RWPE2 (cell line): ENCODE data around the gene CCDC7.
"Not testable (repeated sequence)": the region's sequence is repeated elsewhere in the genome, so short reads cannot be mapped to it uniquely, and the experiment has no call there.

Experiments used
- ATAC-seq: fragments of 200-7000 bp; cut with Tn5 transposase; 3 replicates; pipeline ENCODE4 v1.9.1; 2021; ENCODE audit warnings: low read depth
- DNase-seq: peaks from one replicate; pipeline ENCODE4 v3.0.0-alpha.2; 2020; ENCODE audit warnings: low spot score
- H3K27ac ChIP-seq: fragments of 450-650 bp; 2 replicates; pipeline ENCODE4 v1.5.1; 2017; ENCODE audit warnings: mild to moderate bottlenecking; ENCODE audit not compliant: poor library complexity, severe bottlenecking
- H3K27me3 ChIP-seq: fragments of 250-450 bp; sonication (Bioruptor Pico); 2 replicates; pipeline ENCODE4 v1.5.1; 2021; ENCODE audit warnings: mild to moderate bottlenecking, moderate library complexity; ENCODE audit not compliant: insufficient read depth, poor library complexity, severe bottlenecking
- H3K36me3 ChIP-seq: fragments of 250-450 bp; sonication (Bioruptor Pico); 2 replicates; pipeline ENCODE4 v1.5.1; 2020; ENCODE audit warnings: low read depth, mild to moderate bottlenecking, moderate library complexity
- H3K4me1 ChIP-seq: fragments of 250-450 bp; sonication (Bioruptor Pico); 2 replicates; pipeline ENCODE4 v1.5.1; 2021; ENCODE audit warnings: mild to moderate bottlenecking, moderate library complexity; ENCODE audit not compliant: insufficient read depth, poor library complexity, severe bottlenecking
- H3K4me3 ChIP-seq: fragments of 250-450 bp; sonication (Bioruptor Pico); 2 replicates; pipeline ENCODE4 v1.5.1; 2021; ENCODE audit warnings: mild to moderate bottlenecking, moderate library complexity; ENCODE audit not compliant: severe bottlenecking
- H3K9me3 ChIP-seq: fragments of 250-450 bp; sonication (Bioruptor Pico); 2 replicates; pipeline ENCODE4 v1.5.1; 2021; ENCODE audit warnings: mild to moderate bottlenecking, moderate library complexity; ENCODE audit not compliant: severe bottlenecking
- TF ChIP-seq, protein P1 (sequence below): fragments of 450-650 bp; IDR thresholded peaks from one replicate; pipeline ENCODE4 v1.5.1; 2017; ENCODE audit warnings: mild to moderate bottlenecking, moderate library complexity; ENCODE audit not compliant: poor library complexity, severe bottlenecking

The CCDC7 gene

DNA sequence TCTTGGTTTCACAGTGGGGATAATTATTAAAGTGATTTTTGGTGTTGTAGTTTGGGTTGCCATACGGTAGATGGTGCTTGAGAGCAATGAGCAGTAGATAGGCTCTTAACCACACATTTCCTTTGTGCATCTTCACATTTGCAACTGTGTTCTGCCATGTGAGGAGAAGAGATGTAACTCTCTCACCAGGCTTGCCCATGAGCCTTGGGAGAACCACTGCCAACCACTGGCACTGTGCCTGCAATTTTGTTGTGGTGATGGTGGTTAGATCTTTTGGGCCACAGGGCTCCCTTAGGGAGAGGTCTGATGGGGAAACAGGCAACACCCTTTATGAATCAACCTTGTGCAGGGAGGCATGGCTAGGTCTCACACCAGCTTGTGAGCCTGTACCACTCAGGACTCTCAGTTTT is 204.3 kb downstream of the CCDC7 start:
- Histone ChIP-seq H3K27ac (no peak overlapping the region), H3K36me3 (no peaks in the 10 kb centered on the region), H3K4me1 (no peaks in the 10 kb centered on the region), H3K4me3 (no peak overlapping the region), H3K27me3 (peaks cover 15% of the 10 kb centered on the region), H3K9me3 (peaks cover 9% of the 10 kb centered on the region)
- no peak for ATAC-seq
- DNase-seq = no peak
- TF ChIP-seq, protein P1, sequence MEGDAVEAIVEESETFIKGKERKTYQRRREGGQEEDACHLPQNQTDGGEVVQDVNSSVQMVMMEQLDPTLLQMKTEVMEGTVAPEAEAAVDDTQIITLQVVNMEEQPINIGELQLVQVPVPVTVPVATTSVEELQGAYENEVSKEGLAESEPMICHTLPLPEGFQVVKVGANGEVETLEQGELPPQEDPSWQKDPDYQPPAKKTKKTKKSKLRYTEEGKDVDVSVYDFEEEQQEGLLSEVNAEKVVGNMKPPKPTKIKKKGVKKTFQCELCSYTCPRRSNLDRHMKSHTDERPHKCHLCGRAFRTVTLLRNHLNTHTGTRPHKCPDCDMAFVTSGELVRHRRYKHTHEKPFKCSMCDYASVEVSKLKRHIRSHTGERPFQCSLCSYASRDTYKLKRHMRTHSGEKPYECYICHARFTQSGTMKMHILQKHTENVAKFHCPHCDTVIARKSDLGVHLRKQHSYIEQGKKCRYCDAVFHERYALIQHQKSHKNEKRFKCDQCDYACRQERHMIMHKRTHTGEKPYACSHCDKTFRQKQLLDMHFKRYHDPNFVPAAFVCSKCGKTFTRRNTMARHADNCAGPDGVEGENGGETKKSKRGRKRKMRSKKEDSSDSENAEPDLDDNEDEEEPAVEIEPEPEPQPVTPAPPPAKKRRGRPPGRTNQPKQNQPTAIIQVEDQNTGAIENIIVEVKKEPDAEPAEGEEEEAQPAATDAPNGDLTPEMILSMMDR = no peak

DNA sequence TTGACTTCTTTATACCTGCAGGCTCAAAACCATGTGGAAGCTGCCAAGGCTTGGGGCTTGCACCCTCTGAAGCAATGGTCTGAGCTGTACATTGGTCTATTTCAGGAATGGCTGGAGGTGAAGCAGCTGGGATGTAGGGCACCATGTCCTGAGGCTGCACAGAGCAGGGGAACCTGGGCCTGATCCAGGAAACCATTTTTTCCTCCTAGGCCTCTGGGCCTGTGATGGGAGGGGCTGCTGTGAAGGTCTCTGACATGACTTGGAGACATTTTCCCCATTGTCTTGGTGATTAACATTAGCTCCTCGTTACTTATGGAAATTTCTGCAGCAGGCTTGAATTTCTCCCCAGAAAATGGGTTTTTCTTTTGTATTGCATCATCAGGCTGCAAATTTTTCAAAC is 211.5 kb downstream of the CCDC7 start:
- DNase-seq, H3K27me3 ChIP-seq, H3K9me3 ChIP-seq, H3K27ac ChIP-seq, H3K4me3 ChIP-seq, ATAC-seq, H3K4me1 ChIP-seq, H3K36me3 ChIP-seq: not testable (repeated sequence)

DNA sequence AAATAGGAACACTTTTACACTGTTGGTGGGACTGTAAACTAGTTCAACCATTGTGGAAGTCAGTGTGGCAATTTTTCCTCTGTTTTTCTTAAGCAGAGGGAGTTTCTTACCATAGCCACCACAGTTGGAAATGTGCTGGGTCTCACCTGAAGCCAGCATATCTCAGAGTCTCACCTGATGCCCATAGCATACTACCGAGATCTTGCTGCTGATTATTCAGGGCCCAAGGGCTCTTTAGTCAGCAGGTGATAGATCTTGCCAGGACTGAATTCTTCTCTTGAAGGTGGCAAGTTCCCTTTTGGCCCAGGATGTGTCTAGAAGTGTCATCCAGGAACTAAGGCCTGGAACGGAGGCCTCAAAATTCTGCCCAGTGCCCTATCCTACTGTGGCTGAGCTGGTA is 215.4 kb downstream of the CCDC7 start:
- Histone ChIP-seq H3K27ac (no peak overlapping the region), H3K4me1 (no peaks in the 10 kb centered on the region), H3K9me3 (no peaks in the 10 kb centered on the region), H3K27me3 (no peaks in the 10 kb centered on the region), H3K36me3 (no peaks in the 10 kb centered on the region), H3K4me3 (no peak overlapping the region)
- DNase-seq (no peak), ATAC-seq (no peak)
- TF ChIP-seq, protein P1 = no peak

DNA sequence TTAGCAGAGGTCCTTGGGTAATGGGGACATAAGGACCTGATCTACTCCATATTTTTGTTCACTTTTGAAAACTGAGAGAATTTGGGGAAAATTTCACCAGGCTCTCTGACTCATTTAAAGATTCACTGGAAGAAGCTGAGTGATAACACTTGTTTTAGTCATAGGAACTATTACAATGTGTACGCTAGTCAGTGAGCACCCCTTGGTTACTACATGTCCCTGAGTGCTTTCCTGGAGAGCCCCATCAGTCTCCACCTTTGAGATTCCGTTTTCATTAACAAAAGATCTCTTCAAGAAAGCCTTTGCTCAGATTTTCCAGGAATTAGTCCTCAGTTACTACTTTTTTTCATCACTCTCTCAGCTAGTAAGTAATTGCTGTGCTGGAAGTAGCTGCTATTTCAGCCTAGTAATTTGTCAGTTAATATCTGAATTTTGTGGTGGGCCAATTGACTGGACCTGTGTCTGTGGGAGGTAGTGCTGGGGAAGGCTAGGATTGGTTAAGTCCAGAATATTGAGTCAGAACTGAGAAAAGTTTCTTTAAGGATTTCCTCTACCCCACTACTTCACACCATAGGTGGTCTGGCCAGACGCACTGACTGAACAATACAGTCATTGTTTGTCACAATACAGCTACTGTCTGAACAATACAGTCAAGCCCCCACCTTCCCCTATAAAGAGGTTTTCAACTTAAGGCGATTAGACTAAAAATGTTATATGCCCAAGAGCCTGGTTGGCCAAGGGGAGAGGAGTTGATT is 235.0 kb downstream of the CCDC7 start:
- DNase-seq = no peak
- TF ChIP-seq, protein P1 = no peak
- no peak overlapping the region for H3K4me3 ChIP-seq

DNA sequence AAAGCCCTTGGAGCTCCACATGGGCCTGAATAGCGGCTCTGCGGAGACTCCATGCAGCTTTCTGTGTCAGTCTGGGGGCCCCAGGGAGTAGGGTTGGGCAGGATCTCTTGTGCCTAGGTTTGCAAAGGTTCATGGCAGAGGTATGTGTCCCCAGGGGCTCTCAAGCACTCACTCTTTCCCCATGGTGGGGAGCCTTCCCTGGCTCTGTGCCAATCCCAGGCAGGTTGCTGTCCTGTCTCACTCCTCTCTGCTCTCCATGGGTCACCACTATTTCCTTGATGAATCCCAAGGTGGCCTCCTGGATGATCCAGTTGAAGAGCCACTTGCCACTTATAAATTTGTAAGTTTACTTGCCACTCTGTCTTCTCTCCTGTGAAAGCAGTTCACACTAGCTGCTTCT is 238.4 kb downstream of the CCDC7 start:
- no peak for ATAC-seq
- H3K4me3 ChIP-seq = no peak overlapping the region
- no peaks in the 10 kb centered on the region for H3K9me3 ChIP-seq
- no peaks in the 10 kb centered on the region for H3K4me1 ChIP-seq
- DNase-seq = no peak
- H3K36me3 ChIP-seq = no peaks in the 10 kb centered on the region
- no peak overlapping the region for H3K27ac ChIP-seq
- TF ChIP-seq, protein P1 = no peak
- no peaks in the 10 kb centered on the region for H3K27me3 ChIP-seq

More for the DNA sequence above, 235.0 kb downstream of the CCDC7 start:
- no peaks in the 10 kb centered on the region for H3K9me3 ChIP-seq
- H3K36me3 ChIP-seq = no peaks in the 10 kb centered on the region
- no peaks in the 10 kb centered on the region for H3K27me3 ChIP-seq
- no peak overlapping the region for H3K27ac ChIP-seq
- no peak for ATAC-seq
- H3K4me1 ChIP-seq = no peaks in the 10 kb centered on the region
